Measurements from ENCODE around the gene PHKG1.

GRCh38 chr7:56081626-56082340 is 11.0 kb downstream of the PHKG1 start:
- no peak for TF ChIP-seq EZH2 (IDR thresholded peaks at IDR 0.05; ENCODE audit: borderline replicate concordance, low read depth, low read length, severe bottlenecking)
- TF ChIP-seq, protein P1, sequence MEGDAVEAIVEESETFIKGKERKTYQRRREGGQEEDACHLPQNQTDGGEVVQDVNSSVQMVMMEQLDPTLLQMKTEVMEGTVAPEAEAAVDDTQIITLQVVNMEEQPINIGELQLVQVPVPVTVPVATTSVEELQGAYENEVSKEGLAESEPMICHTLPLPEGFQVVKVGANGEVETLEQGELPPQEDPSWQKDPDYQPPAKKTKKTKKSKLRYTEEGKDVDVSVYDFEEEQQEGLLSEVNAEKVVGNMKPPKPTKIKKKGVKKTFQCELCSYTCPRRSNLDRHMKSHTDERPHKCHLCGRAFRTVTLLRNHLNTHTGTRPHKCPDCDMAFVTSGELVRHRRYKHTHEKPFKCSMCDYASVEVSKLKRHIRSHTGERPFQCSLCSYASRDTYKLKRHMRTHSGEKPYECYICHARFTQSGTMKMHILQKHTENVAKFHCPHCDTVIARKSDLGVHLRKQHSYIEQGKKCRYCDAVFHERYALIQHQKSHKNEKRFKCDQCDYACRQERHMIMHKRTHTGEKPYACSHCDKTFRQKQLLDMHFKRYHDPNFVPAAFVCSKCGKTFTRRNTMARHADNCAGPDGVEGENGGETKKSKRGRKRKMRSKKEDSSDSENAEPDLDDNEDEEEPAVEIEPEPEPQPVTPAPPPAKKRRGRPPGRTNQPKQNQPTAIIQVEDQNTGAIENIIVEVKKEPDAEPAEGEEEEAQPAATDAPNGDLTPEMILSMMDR (IDR thresholded peaks at IDR 0.05; ENCODE audit: borderline replicate concordance, extremely low read depth, low read length, poor library complexity, severe bottlenecking) = no peak

All from DND-41 (cell line).